Uterus (tissue), 4 donors: ENCODE data around the gene HSF5. TPM values are rescaled to one million over a fixed set of nuclear protein-coding genes. Genes with fewer than 3 reads are reported as not detected.
"Not testable (repeated sequence)": the region's sequence is repeated elsewhere in the genome, so short reads cannot be mapped to it uniquely, and the experiment has no call there.

Source experiments
- DNase-seq, 2 donors: peaks; one replicate each; pipeline ENCODE4 v3.0.0-alpha.2; 2019 to 2020
- H3K27ac ChIP-seq, 2 donors: fragments of 200-600 bp; sonication (generic); 1 replicate in 1 of 2; 2 replicates in 1 of 2; pipeline ENCODE4 v1.5.1; 2016 to 2018
- H3K27me3 ChIP-seq, 2 donors: fragments of 200-600 bp; sonication (generic); one replicate each; pipeline ENCODE4 v1.5.1; 2018 to 2019; ENCODE audit warnings: control low read depth in 1 of 2
- H3K36me3 ChIP-seq, 2 donors: fragments of 200-600 bp; sonication (generic); one replicate each; pipeline ENCODE4 v1.5.1; 2019; ENCODE audit warnings: control low read depth in 1 of 2
- H3K4me1 ChIP-seq, 2 donors: fragments of 200-600 bp; sonication (generic); one replicate each; pipeline ENCODE4 v1.5.1; 2018 to 2019; ENCODE audit warnings: control low read depth in 1 of 2
- H3K4me3 ChIP-seq, 2 donors: fragments of 200-600 bp; sonication (generic); 1 replicate in 1 of 2; 2 replicates in 1 of 2; pipeline ENCODE4 v1.5.1; 2018 to 2019; ENCODE audit warnings: mild to moderate bottlenecking in 1 of 2
- H3K9me3 ChIP-seq, 2 donors: fragments of 200-600 bp; sonication (generic); one replicate each; pipeline ENCODE4 v1.5.1; 2019; ENCODE audit warnings: control low read depth in 1 of 2
- CTCF ChIP-seq, 4 experiments: fragments of 200-600 bp in 2 of 4; fragments of 450-650 bp in 2 of 4; sonication (generic) in 2 of 4; IDR thresholded peaks; one replicate each; pipeline ENCODE4 v1.5.1; 2016 to 2019; ENCODE audit warnings: antibody characterized with exemption in 4 of 4, mild to moderate bottlenecking in 2 of 4, moderate library complexity in 1 of 4
- POLR2A ChIP-seq, 2 donors: fragments of 450-650 bp; IDR thresholded peaks; one replicate each; pipeline ENCODE4 v1.6.1; 2016; ENCODE audit warnings: antibody characterized with exemption in 2 of 2, mild to moderate bottlenecking in 1 of 2, moderate library complexity in 1 of 2
- intact Hi-C: fragments of 100-400 bp; cut with DNase I; formaldehyde crosslinking; loops from one replicate; pipeline ENCODE4 v1.15.1; 2023; ENCODE audit warnings: low total_unique reads
- total RNA-seq, 4 donors: library from RNA; depleted of rRNA in 3 of 4; stranded (reverse); fragments of >200 nt in 3 of 4; gene quantifications; one replicate each; pipeline versions ENCODE4 v1.1.0 to v1.2.4, GENCODE V29; 2014 to 2023
- donor health status: DM: yes; HTN: yes; CAD: no.

Gene HSF5
- total RNA-seq, 4 donors from 2014 or later = 0.90 TPM; not detected in 3

GRCh38 chr17:58503866-58504265, 15.7 kb upstream of the HSF5 start:
- DNase-seq = no peak
- intact Hi-C loops = no loop called here
- H3K27ac ChIP-seq = no peak overlapping the region
- H3K4me3 ChIP-seq = no peak overlapping the region
- no peaks in the 10 kb centered on the region for H3K36me3 ChIP-seq
- TF ChIP-seq POLR2A (IDR thresholded peaks at IDR 0.05) (no peak), CTCF (IDR thresholded peaks at IDR 0.05) (no peak)
- H3K4me1 ChIP-seq = no peaks in the 10 kb centered on the region
- no peaks in the 10 kb centered on the region for H3K27me3 ChIP-seq
- no peaks in the 10 kb centered on the region for H3K9me3 ChIP-seq

GRCh38 chr17:58503134-58503533, 14.9 kb upstream of the HSF5 start:
- H3K36me3 ChIP-seq, DNase-seq, H3K4me3 ChIP-seq, H3K9me3 ChIP-seq, intact Hi-C loops, H3K27ac ChIP-seq, H3K27me3 ChIP-seq, H3K4me1 ChIP-seq: not testable (repeated sequence)

- Histone ChIP-seq H3K36me3 (no peaks in the 10 kb centered on the region), H3K9me3 (no peaks in the 10 kb centered on the region), H3K27ac (no peak overlapping the region), H3K27me3 (no peaks in the 10 kb centered on the region), H3K4me3 (no peak overlapping the region), H3K4me1 (no peaks in the 10 kb centered on the region)
- no peak for DNase-seq
- intact Hi-C loops = no loop called here
- TF ChIP-seq POLR2A (IDR thresholded peaks at IDR 0.05) (no peak), CTCF (IDR thresholded peaks at IDR 0.05) (no peak)
These were observed 13.2 kb upstream of the HSF5 start for GRCh38 chr17:58501451-58501850.

GRCh38 chr17:58498177-58498828, 10.1 kb upstream of the HSF5 start:
- H3K9me3 ChIP-seq = no peaks in the 10 kb centered on the region
- no peak overlapping the region for H3K27ac ChIP-seq
- no peak overlapping the region for H3K4me3 ChIP-seq
- intact Hi-C loops = no loop called here
- H3K36me3 ChIP-seq = no peaks in the 10 kb centered on the region
- DNase-seq = no peak
- H3K4me1 ChIP-seq = no peaks in the 10 kb centered on the region
- H3K27me3 ChIP-seq = no peaks in the 10 kb centered on the region
- TF ChIP-seq CTCF (IDR thresholded peaks at IDR 0.05) (no peak), POLR2A (IDR thresholded peaks at IDR 0.05) (no peak)

DNA sequence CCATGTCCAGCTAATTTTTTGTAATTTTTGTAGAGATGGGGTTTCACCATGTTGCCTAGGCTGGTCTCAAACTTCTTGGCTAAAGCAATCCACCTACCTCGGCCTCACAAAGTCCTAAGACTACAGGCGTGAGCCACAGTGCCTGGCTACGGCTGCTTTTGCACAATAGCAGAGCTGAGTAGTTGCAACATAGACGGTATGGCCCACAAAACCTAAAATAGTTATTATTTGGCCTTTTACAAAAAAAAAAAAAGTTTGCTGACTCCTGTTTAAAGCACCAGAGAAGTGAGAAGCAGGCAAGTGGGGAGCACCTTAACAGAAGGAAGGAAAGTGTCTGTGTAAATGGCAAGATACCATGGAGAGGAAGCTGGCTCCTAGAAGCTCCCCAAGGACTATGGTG, 5.3 kb upstream of the HSF5 start:
- no peaks in the 10 kb centered on the region for H3K4me1 ChIP-seq
- no peaks in the 10 kb centered on the region for H3K27me3 ChIP-seq
- no peaks in the 10 kb centered on the region for H3K9me3 ChIP-seq
- intact Hi-C loops = no loop called here
- no peaks in the 10 kb centered on the region for H3K36me3 ChIP-seq
- H3K27ac ChIP-seq = no peak overlapping the region
- TF ChIP-seq CTCF (IDR thresholded peaks at IDR 0.05) (no peak), POLR2A (IDR thresholded peaks at IDR 0.05) (no peak)
- no peak for DNase-seq
- no peak overlapping the region for H3K4me3 ChIP-seq
